ENCODE data around the gene CTXND1.

GRCh38 chr15:80167936-80168335, 84.1 kb downstream of the CTXND1 start:
- no peak for TF ChIP-seq TAF1 (IDR thresholded peaks at IDR 0.05; ENCODE audit: borderline replicate concordance, low read depth, low read length)
- TF ChIP-seq POLR2AphosphoS5 (IDR thresholded peaks at IDR 0.05; ENCODE audit: low read depth, low read length) = no peak

Data from GM12892 (cell line).